ENCODE results near the gene SIPA1L3.

The SIPA1L3 gene

DNA sequence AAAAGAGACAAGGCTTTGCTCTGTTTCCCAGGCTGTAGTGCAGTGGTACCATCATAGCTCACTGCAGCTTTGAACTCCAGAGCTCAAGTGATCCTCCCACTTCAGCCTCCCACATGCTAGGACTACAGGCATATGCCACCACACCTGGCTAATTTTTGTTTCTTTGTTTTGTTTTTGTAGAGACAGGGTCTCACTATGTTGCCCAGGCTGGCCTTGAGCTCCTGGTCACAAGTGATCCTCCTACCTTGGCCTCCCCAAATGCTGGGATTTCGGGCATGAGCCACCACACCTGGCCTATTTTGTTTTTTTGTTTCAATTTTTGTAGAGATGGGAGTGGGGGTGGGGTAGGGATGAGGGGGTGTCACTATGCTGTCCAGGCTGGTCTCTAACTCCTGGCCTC is 7.6 kb upstream of the SIPA1L3 start:
- no peak for DNase-seq (ENCODE audit: low read depth)
- H3K4me3 ChIP-seq (ENCODE audit: low read depth, low read length), result no peak overlapping the region
- TF ChIP-seq, protein P1, sequence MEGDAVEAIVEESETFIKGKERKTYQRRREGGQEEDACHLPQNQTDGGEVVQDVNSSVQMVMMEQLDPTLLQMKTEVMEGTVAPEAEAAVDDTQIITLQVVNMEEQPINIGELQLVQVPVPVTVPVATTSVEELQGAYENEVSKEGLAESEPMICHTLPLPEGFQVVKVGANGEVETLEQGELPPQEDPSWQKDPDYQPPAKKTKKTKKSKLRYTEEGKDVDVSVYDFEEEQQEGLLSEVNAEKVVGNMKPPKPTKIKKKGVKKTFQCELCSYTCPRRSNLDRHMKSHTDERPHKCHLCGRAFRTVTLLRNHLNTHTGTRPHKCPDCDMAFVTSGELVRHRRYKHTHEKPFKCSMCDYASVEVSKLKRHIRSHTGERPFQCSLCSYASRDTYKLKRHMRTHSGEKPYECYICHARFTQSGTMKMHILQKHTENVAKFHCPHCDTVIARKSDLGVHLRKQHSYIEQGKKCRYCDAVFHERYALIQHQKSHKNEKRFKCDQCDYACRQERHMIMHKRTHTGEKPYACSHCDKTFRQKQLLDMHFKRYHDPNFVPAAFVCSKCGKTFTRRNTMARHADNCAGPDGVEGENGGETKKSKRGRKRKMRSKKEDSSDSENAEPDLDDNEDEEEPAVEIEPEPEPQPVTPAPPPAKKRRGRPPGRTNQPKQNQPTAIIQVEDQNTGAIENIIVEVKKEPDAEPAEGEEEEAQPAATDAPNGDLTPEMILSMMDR (conservative IDR thresholded peaks at IDR 0.05; ENCODE audit: low read depth, low read length), result no peak

DNA sequence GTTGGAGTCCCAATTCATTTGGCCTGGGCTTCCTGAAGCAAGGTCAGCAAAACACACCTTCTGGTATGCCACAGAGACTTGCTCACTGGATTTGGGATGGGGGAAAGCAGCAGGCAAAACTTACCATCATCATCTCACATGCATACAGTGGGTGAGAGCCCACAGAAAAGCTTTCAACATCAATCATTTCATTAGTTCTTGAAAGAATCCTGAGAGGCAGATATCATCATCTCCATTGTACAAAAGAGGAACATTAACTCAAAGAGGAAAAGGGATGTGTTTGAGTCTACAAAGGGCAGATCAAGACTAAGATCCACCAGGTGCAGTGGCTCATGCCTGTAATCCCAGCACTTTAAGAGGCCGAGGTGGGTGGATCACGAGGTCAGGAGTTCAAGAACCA is 7.0 kb upstream of the SIPA1L3 start:
- no peak overlapping the region for H3K4me3 ChIP-seq (ENCODE audit: low read depth, low read length)
- TF ChIP-seq, protein P1 (conservative IDR thresholded peaks at IDR 0.05; ENCODE audit: low read depth, low read length), result no peak
- DNase-seq (ENCODE audit: low read depth), result no peak

DNA sequence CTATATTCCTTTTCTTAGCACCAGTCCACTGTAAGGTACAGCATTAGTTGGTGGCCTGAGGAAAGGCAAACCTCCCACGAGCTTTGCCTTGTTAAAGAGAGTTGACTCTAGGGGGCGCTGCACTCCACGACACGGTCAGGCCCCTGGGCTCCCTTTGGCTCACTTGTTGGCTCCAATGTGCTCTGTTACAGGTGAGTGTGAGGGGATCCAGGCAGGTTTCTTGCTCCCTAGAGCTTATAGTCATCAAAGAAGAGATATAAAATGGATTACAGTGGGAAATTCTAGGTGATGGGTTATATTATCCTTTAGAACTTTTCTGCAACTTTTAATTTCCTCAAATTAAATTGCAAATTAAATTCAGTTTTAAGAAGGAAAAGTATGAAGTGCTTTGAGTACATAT is 4.3 kb upstream of the SIPA1L3 start:
- DNase-seq (ENCODE audit: low read depth), result peak; percentile 84
- no peak overlapping the region for H3K4me3 ChIP-seq (ENCODE audit: low read depth, low read length)
- TF ChIP-seq, protein P1 (conservative IDR thresholded peaks at IDR 0.05; ENCODE audit: low read depth, low read length), result peak; percentile 92

DNA sequence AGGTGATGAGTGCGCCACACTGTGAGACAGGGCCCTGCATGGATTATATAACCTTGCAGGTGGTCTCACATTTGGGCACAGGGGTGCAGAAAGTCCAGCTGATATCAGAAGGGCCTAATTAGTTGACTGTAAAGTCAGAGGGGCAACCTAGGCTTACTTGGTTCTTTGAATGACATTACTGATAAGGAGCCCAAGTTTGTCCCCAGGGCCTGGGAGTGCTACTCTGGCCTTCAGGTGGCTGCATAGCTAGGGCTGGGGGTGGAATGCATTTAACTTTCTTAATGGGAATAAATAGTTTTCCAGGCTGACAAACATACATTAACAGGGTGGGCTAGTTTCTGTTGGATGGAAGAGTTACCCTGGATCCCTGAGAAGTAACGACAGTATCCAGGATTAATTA is 3.9 kb upstream of the SIPA1L3 start:
- no peak for DNase-seq (ENCODE audit: low read depth)
- TF ChIP-seq, protein P1 (conservative IDR thresholded peaks at IDR 0.05; ENCODE audit: low read depth, low read length), result no peak
- H3K4me3 ChIP-seq (ENCODE audit: low read depth, low read length), result no peak overlapping the region

DNA sequence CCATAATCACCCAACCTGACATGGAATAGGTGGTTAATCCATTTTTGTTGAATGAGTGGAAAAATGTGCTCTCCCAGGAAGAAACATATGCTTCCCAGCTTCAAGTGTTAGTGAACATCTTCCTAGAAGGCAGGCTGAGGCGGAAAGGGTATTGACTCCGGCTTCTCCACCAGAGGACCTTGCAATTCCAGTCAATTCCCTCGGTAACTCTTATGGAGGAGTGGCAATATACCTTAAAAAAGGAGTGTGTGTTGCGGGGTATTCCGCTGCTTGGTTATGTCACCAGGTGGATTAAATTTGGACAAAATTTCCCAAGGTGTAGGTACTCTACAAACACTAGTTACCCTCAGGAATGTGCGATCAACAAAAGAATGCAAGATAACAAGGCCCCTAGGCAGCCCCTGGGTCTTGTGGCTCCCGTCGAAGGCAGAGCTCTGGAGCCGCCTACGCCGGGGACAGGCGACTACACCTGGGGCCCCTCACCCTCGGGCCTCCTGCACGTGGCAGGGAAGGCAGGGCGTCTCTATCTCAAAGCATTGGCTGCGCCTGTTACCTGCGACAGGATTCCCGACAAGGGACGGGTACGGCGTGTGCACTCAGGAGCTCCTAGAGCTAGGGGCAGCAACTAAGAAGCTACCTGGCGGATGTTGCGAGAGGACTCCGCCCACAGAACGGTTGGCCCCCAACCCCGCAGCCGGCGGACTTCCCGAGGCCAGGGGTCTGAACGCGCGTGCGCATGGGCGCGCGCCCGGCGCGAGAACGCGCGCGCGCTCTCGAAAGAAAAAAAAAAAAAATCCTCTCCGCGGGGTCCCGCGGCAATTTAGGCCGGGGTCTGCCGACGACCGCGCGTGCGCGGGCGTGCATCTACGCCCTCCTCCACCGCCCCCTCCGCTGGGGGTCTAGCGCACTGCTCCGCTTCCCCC is 801 bp upstream of the SIPA1L3 start, which contains the start of gene WDR87:
Gene WDR87 (minus strand): TSS at position 649 of the 923 bp plus-strand sequence. CDS start 8,355 bp downstream, outside the sequence.
- TF ChIP-seq, protein P1 (conservative IDR thresholded peaks at IDR 0.05; ENCODE audit: low read depth, low read length), result peak; percentile 30
- DNase-seq (ENCODE audit: low read depth), result peak; percentile 37

DNA sequence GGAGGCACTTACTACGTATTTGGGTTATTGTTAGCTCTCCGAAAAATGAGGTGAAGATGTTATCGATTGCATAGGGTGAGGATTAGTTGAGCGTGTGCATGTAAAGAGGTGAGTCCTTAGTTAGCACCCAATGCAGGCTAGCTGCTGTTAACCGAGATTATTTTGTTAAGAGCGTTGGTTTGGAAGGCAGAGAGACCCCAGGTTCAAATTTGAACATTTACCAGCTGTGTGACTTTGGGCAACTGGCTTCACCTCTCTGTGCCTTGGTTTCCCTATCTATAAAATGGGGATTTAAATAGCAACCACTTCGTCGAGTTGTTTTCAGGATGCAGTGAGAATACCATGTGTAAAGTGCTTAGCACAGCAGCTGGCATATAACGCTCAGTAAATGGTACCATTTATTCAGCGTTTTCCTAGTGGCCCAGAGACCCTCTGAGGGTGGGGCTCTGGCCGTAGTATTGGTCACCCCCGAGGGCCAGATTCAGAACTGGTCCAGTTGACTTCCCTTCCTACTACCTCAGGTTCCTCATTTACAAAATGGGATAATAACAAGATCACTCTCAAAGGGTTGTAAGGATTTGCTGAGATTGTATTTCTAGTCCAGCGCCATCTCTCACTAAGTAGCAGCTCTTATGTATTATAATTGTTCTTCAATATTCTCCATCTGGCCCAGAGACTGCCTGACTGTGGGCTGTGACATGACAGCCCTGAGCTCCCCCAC is 887 bp downstream of the SIPA1L3 start:
- peak overlapping the region; percentile 85 for H3K4me3 ChIP-seq (ENCODE audit: low read depth, low read length)
- DNase-seq (ENCODE audit: low read depth), result peak; percentile 23
- TF ChIP-seq, protein P1 (conservative IDR thresholded peaks at IDR 0.05; ENCODE audit: low read depth, low read length), result no peak

More for the DNA sequence above, 801 bp upstream of the SIPA1L3 start, which contains the start of gene WDR87:
- H3K4me3 ChIP-seq (ENCODE audit: low read depth, low read length), result peak within 1 kb of the TSS; percentile 85

Measured in choroid plexus epithelial cell (primary cell).